ENCODE data around the gene SNTG2.

Gene SNTG2

GRCh38 chr2:1079873-1080799, 129.5 kb downstream of the SNTG2 start:
- Histone ChIP-seq H2BK12ac (ENCODE audit: low read length) (no peak overlapping the region), H3K9ac (ENCODE audit: low read depth, low read length, poor library complexity) (no peak overlapping the region), H3K4ac (ENCODE audit: low read length) (no peak overlapping the region), H3K23ac (ENCODE audit: low read depth, low read length, poor library complexity) (no peak overlapping the region), H3K4me3 (ENCODE audit: low read length in 2 of 2) (no peak overlapping the region), H3K4me1 (ENCODE audit: control insufficient read depth in 2 of 2, insufficient read depth in 1 of 2, low read depth in 1 of 2, low read length in 2 of 2) (peaks cover 0 to 13% of the 10 kb centered on the region in 2 donors), H3K4me2 (ENCODE audit: insufficient read depth, low read length, poor library complexity, severe bottlenecking) (no peak overlapping the region), H3K36me3 (replicated peaks in 1 of 2; ENCODE audit: control insufficient read depth in 2 of 2, insufficient read depth in 2 of 2, low read length in 2 of 2) (no peaks in the 10 kb centered on the region), H2BK15ac (ENCODE audit: low read length) (no peak overlapping the region), H2BK5ac (ENCODE audit: low read length) (no peak overlapping the region), H2AK5ac (ENCODE audit: low read depth, low read length) (no peak overlapping the region), H3K18ac (ENCODE audit: low read length) (no peak overlapping the region), H4K91ac (ENCODE audit: low read depth, low read length, poor library complexity) (no peak overlapping the region), H3K14ac (ENCODE audit: low read length) (peak overlapping the region; percentile 14), H3K79me1 (ENCODE audit: low read depth, low read length) (no peaks in the 10 kb centered on the region), H2BK120ac (ENCODE audit: low read depth, low read length) (no peak overlapping the region), H3K9me3 (replicated peaks in 1 of 2; ENCODE audit: control insufficient read depth in 2 of 2, insufficient read depth in 1 of 2, low read depth in 1 of 2, low read length in 2 of 2) (no peaks in the 10 kb centered on the region), H3K27me3 (ENCODE audit: control insufficient read depth in 3 of 3, insufficient read depth in 3 of 3, low read depth in 1 of 3, low read length in 3 of 3) (no peaks in the 10 kb centered on the region), H2AFZ (ENCODE audit: low read length) (no peak overlapping the region), H3K27ac (replicated peaks; ENCODE audit: low read length) (no peak overlapping the region), H4K8ac (ENCODE audit: low read depth, low read length) (no peak overlapping the region)
- WGBS, 2 donors (ENCODE audit: extremely low coverage in 2 of 2, insufficient read length in 2 of 2, insufficient replicate concordance in 1 of 2): no CpG with 5 or more reads among the region's 15 CpGs
- no peak for DNase-seq (ENCODE audit: low spot score)

GRCh38 chr2:1081451-1082225, 131.0 kb downstream of the SNTG2 start:
- DNase-seq (ENCODE audit: low spot score): no peak

GRCh38 chr2:1082456-1083205, 132.0 kb downstream of the SNTG2 start:
- no peak overlapping the region for H3K4ac ChIP-seq (ENCODE audit: low read length)
- no peak overlapping the region for H2BK15ac ChIP-seq (ENCODE audit: low read length)
- peaks cover 0 to 12% of the 10 kb centered on the region in 2 donors for H3K4me1 ChIP-seq (ENCODE audit: control insufficient read depth in 2 of 2, insufficient read depth in 1 of 2, low read depth in 1 of 2, low read length in 2 of 2)
- H2BK120ac ChIP-seq (ENCODE audit: low read depth, low read length): no peak overlapping the region
- no peak overlapping the region for H4K91ac ChIP-seq (ENCODE audit: low read depth, low read length, poor library complexity)
- H3K9ac ChIP-seq (ENCODE audit: low read depth, low read length, poor library complexity): no peak overlapping the region
- no peak overlapping the region for H3K4me3 ChIP-seq (ENCODE audit: low read length in 2 of 2)
- H2AK5ac ChIP-seq (ENCODE audit: low read depth, low read length): peak overlapping the region; percentile 84
- no peak overlapping the region for H3K4me2 ChIP-seq (ENCODE audit: insufficient read depth, low read length, poor library complexity, severe bottlenecking)
- H2BK5ac ChIP-seq (ENCODE audit: low read length): no peak overlapping the region
- H4K8ac ChIP-seq (ENCODE audit: low read depth, low read length): no peak overlapping the region
- no peak overlapping the region for H2AFZ ChIP-seq (ENCODE audit: low read length)
- no peak for DNase-seq (ENCODE audit: low spot score)
- no peak overlapping the region for H2BK12ac ChIP-seq (ENCODE audit: low read length)
- H3K27ac ChIP-seq (replicated peaks; ENCODE audit: low read length): no peak overlapping the region
- no peaks in the 10 kb centered on the region for H3K36me3 ChIP-seq (replicated peaks in 1 of 2; ENCODE audit: control insufficient read depth in 2 of 2, insufficient read depth in 2 of 2, low read length in 2 of 2)
- H3K79me1 ChIP-seq (ENCODE audit: low read depth, low read length): no peaks in the 10 kb centered on the region
- no peaks in the 10 kb centered on the region for H3K27me3 ChIP-seq (ENCODE audit: control insufficient read depth in 3 of 3, insufficient read depth in 3 of 3, low read depth in 1 of 3, low read length in 3 of 3)
- H3K23ac ChIP-seq (ENCODE audit: low read depth, low read length, poor library complexity): no peak overlapping the region
- H3K18ac ChIP-seq (ENCODE audit: low read length): peak overlapping the region; percentile 84
- no peak overlapping the region for H3K14ac ChIP-seq (ENCODE audit: low read length)
- no CpG with 5 or more reads among the region's 17 CpGs for WGBS, 2 donors (ENCODE audit: extremely low coverage in 2 of 2, insufficient read length in 2 of 2, insufficient replicate concordance in 1 of 2)
- no peaks in the 10 kb centered on the region for H3K9me3 ChIP-seq (replicated peaks in 1 of 2; ENCODE audit: control insufficient read depth in 2 of 2, insufficient read depth in 1 of 2, low read depth in 1 of 2, low read length in 2 of 2)

More at GRCh38 chr2:1081451-1082225, 131.0 kb downstream of the SNTG2 start:
- Histone ChIP-seq H3K18ac (ENCODE audit: low read length) (no peak overlapping the region), H3K4ac (ENCODE audit: low read length) (no peak overlapping the region), H3K4me1 (ENCODE audit: control insufficient read depth in 2 of 2, insufficient read depth in 1 of 2, low read depth in 1 of 2, low read length in 2 of 2) (peaks cover 0 to 12% of the 10 kb centered on the region in 2 donors), H2BK120ac (ENCODE audit: low read depth, low read length) (no peak overlapping the region), H3K9ac (ENCODE audit: low read depth, low read length, poor library complexity) (no peak overlapping the region), H2AFZ (ENCODE audit: low read length) (no peak overlapping the region), H3K27me3 (ENCODE audit: control insufficient read depth in 3 of 3, insufficient read depth in 3 of 3, low read depth in 1 of 3, low read length in 3 of 3) (no peaks in the 10 kb centered on the region), H2BK12ac (ENCODE audit: low read length) (no peak overlapping the region), H2BK15ac (ENCODE audit: low read length) (no peak overlapping the region), H4K8ac (ENCODE audit: low read depth, low read length) (no peak overlapping the region), H3K14ac (ENCODE audit: low read length) (no peak overlapping the region), H3K4me3 (ENCODE audit: low read length in 2 of 2) (no peak overlapping the region), H4K91ac (ENCODE audit: low read depth, low read length, poor library complexity) (no peak overlapping the region), H2AK5ac (ENCODE audit: low read depth, low read length) (no peak overlapping the region), H3K4me2 (ENCODE audit: insufficient read depth, low read length, poor library complexity, severe bottlenecking) (no peak overlapping the region), H3K27ac (replicated peaks; ENCODE audit: low read length) (no peak overlapping the region), H3K36me3 (replicated peaks in 1 of 2; ENCODE audit: control insufficient read depth in 2 of 2, insufficient read depth in 2 of 2, low read length in 2 of 2) (no peaks in the 10 kb centered on the region), H3K23ac (ENCODE audit: low read depth, low read length, poor library complexity) (no peak overlapping the region), H2BK5ac (ENCODE audit: low read length) (no peak overlapping the region), H3K79me1 (ENCODE audit: low read depth, low read length) (no peaks in the 10 kb centered on the region), H3K9me3 (replicated peaks in 1 of 2; ENCODE audit: control insufficient read depth in 2 of 2, insufficient read depth in 1 of 2, low read depth in 1 of 2, low read length in 2 of 2) (no peaks in the 10 kb centered on the region)
- no CpG with 5 or more reads among the region's 14 CpGs for WGBS, 2 donors (ENCODE audit: extremely low coverage in 2 of 2, insufficient read length in 2 of 2, insufficient replicate concordance in 1 of 2)
